ENCODE measurements around the gene ABCF3. TPM values are rescaled to one million over a fixed set of nuclear protein-coding genes. Genes with fewer than 3 reads are reported as not detected.

The ABCF3 gene
- total RNA-seq, 4 donors from 2014 or later = 34.8 to 43.2 (median 36.9) TPM

DNA sequence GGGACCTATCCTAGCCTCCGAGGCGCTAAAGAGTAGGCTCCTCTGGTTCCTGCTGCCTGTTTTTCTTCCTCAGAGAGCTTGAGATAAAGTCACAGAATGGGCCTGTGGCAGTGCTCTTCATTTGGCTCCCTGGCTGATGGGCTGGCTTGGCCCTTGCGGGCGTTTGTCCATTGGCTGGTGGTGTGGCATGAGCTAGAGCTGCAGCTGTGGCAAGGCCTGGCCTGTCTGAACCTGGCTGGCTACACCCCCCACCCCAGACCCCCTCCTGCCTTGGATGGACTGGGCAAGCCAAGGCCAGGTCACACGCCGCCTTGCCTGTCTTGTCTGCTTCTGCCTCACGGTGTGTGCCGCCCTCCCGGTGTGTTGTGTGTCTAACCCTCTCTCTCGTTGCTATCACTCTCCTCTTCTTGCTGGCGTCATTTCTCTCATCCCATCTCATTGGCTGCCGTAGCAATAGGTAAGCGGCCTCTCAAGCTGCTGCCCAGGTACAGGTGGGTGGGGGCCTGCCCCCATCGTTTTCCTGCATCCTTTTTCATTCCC is 8.2 kb upstream of the ABCF3 start:
- peak overlapping the region; percentile 10 to 96 (median 92) for H3K27ac ChIP-seq (replicated peaks in 1 of 4)
- H3K27me3 ChIP-seq = no peaks in the 10 kb centered on the region
- H3K4me1 ChIP-seq = peaks cover 33 to 60% (median 50%) of the 10 kb centered on the region in 4 donors
- no peak for DNase-seq (ENCODE audit: extremely low spot score)
- TF ChIP-seq POLR2AphosphoS5 (IDR thresholded peaks at IDR 0.05) (no peak), EP300 (IDR thresholded peaks at IDR 0.05) (no peak), POLR2A (IDR thresholded peaks at IDR 0.05; ENCODE audit: low read depth) (no peak)
- TF ChIP-seq, protein P1, sequence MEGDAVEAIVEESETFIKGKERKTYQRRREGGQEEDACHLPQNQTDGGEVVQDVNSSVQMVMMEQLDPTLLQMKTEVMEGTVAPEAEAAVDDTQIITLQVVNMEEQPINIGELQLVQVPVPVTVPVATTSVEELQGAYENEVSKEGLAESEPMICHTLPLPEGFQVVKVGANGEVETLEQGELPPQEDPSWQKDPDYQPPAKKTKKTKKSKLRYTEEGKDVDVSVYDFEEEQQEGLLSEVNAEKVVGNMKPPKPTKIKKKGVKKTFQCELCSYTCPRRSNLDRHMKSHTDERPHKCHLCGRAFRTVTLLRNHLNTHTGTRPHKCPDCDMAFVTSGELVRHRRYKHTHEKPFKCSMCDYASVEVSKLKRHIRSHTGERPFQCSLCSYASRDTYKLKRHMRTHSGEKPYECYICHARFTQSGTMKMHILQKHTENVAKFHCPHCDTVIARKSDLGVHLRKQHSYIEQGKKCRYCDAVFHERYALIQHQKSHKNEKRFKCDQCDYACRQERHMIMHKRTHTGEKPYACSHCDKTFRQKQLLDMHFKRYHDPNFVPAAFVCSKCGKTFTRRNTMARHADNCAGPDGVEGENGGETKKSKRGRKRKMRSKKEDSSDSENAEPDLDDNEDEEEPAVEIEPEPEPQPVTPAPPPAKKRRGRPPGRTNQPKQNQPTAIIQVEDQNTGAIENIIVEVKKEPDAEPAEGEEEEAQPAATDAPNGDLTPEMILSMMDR (IDR thresholded peaks at IDR 0.05) = no peak
- no peaks in the 10 kb centered on the region for H3K9me3 ChIP-seq
- peak overlapping the region in 2 of 4 donors; percentile 85 to 100 for H3K4me3 ChIP-seq
- peaks cover 52 to 61% (median 59%) of the 10 kb centered on the region in 4 donors for H3K36me3 ChIP-seq
- WGBS = 87% methylated on average over 12 of the region's 14 CpGs
- intact Hi-C loops (cut with DNase I) = no loop called here

GRCh38 chr3:184178521-184179138 is 7.4 kb upstream of the ABCF3 start:
- DNase-seq (ENCODE audit: extremely low spot score) = no peak
- TF ChIP-seq POLR2AphosphoS5 (IDR thresholded peaks at IDR 0.05) (no peak), EP300 (IDR thresholded peaks at IDR 0.05) (no peak), POLR2A (IDR thresholded peaks at IDR 0.05; ENCODE audit: low read depth) (no peak)
- TF ChIP-seq, protein P1 (IDR thresholded peaks at IDR 0.05) = no peak
- H3K9me3 ChIP-seq = no peaks in the 10 kb centered on the region
- H3K27me3 ChIP-seq = no peaks in the 10 kb centered on the region
- intact Hi-C loops (cut with DNase I) = no loop called here
- H3K4me3 ChIP-seq = no peak overlapping the region
- 96% methylated on average over 13 of the region's 13 CpGs for WGBS
- H3K4me1 ChIP-seq = peaks cover 32 to 52% (median 48%) of the 10 kb centered on the region in 4 donors
- H3K36me3 ChIP-seq = peaks cover 60 to 68% (median 67%) of the 10 kb centered on the region in 4 donors
- peak overlapping the region in 1 of 4 donors; percentile 10 for H3K27ac ChIP-seq (replicated peaks in 1 of 4)

DNA sequence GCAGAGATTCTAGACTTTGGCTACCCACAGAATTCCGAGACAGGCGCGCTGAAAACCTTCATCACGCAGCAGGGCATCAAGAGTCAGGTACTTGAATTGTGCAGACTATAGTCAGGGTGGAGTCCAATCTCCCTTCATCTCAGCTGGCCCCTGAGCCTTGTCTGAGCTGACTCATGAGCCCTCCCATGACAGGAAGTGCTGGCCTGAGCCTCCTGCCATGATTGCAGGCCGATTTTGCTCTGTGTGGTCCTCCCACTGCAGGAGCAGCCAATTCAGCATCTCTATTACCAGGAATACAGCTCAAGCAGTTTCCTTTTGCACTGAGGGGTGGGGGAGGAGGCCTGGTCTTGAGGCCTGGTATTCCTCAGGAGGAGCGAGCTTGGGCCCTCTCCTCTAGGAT is 5.8 kb upstream of the ABCF3 start:
- DNase-seq (ENCODE audit: extremely low spot score) = no peak
- Histone ChIP-seq H3K36me3 (peaks cover 67 to 79% (median 78%) of the 10 kb centered on the region in 4 donors), H3K4me1 (peaks cover 30 to 47% (median 44%) of the 10 kb centered on the region in 4 donors), H3K9me3 (no peaks in the 10 kb centered on the region), H3K27ac (replicated peaks in 1 of 4) (no peak overlapping the region), H3K27me3 (no peaks in the 10 kb centered on the region), H3K4me3 (no peak overlapping the region)
- intact Hi-C loops (cut with DNase I) = no loop called here
- WGBS = 75% methylated on average over 6 of the region's 6 CpGs
- TF ChIP-seq POLR2AphosphoS5 (IDR thresholded peaks at IDR 0.05) = no peak
- TF ChIP-seq EP300 (IDR thresholded peaks at IDR 0.05) = no peak
- TF ChIP-seq POLR2A (IDR thresholded peaks at IDR 0.05; ENCODE audit: low read depth) = no peak
- TF ChIP-seq, protein P1 (IDR thresholded peaks at IDR 0.05) = no peak

- H3K27me3 ChIP-seq = no peaks in the 10 kb centered on the region
- DNase-seq (ENCODE audit: extremely low spot score) = no peak
- no peak overlapping the region for H3K27ac ChIP-seq (replicated peaks in 1 of 4)
- no peaks in the 10 kb centered on the region for H3K9me3 ChIP-seq
- peaks cover 28 to 41% (median 38%) of the 10 kb centered on the region in 4 donors for H3K4me1 ChIP-seq
- intact Hi-C loops (cut with DNase I) = no loop called here
- 87% methylated on average over 8 of the region's 9 CpGs for WGBS
- peaks cover 67 to 79% (median 78%) of the 10 kb centered on the region in 4 donors for H3K36me3 ChIP-seq
- TF ChIP-seq POLR2A (IDR thresholded peaks at IDR 0.05; ENCODE audit: low read depth) (no peak), EP300 (IDR thresholded peaks at IDR 0.05) (no peak), POLR2AphosphoS5 (IDR thresholded peaks at IDR 0.05) (no peak)
- TF ChIP-seq, protein P1 (IDR thresholded peaks at IDR 0.05) = no peak
- H3K4me3 ChIP-seq = no peak overlapping the region
These were observed 4.4 kb upstream of the ABCF3 start for GRCh38 chr3:184181596-184181995.
